Epithelial cell of esophagus (primary cell): ENCODE results near the gene RPL15.

Experiments
- DNase-seq: peaks from one replicate; pipeline ENCODE4 v3.0.0; 2010; ENCODE audit warnings: low read depth
- H3K4me3 ChIP-seq: 2 replicates; pipeline ENCODE4 v1.5.1; 2011; ENCODE audit warnings: mild to moderate bottlenecking, low read length, control low read depth
- CTCF ChIP-seq: IDR thresholded peaks from 2 replicates; pipeline ENCODE4 v1.5.1; 2011; ENCODE audit warnings: low read depth, mild to moderate bottlenecking, low read length, control low read depth, inconsistent platforms; ENCODE audit not compliant: insufficient read depth; ENCODE audit errors: missing control alignments

Gene RPL15

DNA sequence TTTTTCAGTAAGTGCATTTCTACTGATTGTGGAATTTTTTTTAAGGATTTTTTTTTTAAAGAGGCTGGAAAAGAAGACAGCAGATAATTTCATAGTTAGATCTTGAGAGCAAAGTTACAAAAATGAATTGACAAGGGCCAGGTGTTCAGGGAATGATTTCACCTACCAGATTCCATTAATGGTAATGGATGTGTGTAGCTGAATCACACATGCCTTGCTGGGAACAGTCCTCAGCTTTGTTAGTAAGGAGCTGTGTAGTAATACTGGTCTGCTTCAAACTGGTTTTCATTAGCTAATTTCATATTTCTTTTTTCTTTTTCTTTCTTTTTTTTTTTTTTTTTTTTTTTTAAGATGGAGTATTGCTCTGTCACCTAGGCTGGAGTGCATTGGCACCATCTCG lies 44.1 kb downstream of the RPL15 start:
- no peak for TF ChIP-seq CTCF
- no peak overlapping the region for H3K4me3 ChIP-seq
- DNase-seq, result peak; percentile 86

- TF ChIP-seq CTCF, result no peak
- H3K4me3 ChIP-seq, result no peak overlapping the region
- no peak for DNase-seq
Observed at GRCh38 chr3:23961913-23962312, 45.0 kb downstream of the RPL15 start.

DNA sequence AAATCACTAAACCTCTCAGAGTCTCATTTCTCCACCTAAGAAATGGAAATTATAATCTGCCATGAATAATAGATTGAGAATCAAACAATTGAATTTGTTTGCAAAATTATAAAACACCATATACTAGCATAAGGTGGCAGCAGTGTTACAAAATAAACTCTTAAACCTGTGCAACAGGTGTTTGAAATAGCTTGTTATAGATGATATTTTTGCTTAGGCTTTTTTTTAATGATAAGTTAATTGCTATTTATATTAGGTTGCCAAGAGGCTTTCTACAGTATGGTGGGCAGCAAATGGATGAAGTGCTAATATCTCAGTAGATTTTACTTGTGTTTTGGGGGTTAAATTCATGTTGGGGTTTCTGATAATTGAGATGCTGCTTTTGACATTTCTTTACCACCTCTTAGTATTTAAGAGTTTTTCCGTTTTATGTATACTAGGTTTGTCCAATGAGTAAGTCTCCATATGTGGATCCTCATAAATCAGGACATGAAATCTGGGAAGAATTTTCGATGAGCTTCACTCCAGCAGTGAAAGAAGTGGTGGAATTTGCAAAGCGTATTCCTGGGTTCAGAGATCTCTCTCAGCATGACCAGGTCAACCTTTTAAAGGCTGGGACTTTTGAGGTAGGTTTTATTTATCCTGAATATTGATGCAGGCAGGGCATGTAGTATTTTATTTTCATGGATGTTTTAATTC lies 47.8 kb downstream of the RPL15 start:
- H3K4me3 ChIP-seq, result no peak overlapping the region
- TF ChIP-seq CTCF, result no peak
- no peak for DNase-seq

GRCh38 chr3:23966328-23966727 lies 49.4 kb downstream of the RPL15 start:
- TF ChIP-seq CTCF, result no peak
- DNase-seq, result no peak

GRCh38 chr3:23968463-23969184 lies 51.7 kb downstream of the RPL15 start:
- H3K4me3 ChIP-seq, result no peak overlapping the region
- DNase-seq, result peak; percentile 81
- TF ChIP-seq CTCF, result no peak

More at GRCh38 chr3:23966328-23966727, 49.4 kb downstream of the RPL15 start:
- no peak overlapping the region for H3K4me3 ChIP-seq

GRCh38 chr3:23969393-23969792 lies 52.5 kb downstream of the RPL15 start:
- no peak for TF ChIP-seq CTCF
- DNase-seq, result no peak
- H3K4me3 ChIP-seq, result no peak overlapping the region
